AG04449 (cell line): ENCODE measurements around the gene FCRL6.
A peak's percentile ranks its signal among the peaks of the same experiment; 100 is the strongest.

Source experiments
- CTCF ChIA-PET: fragments of 350-600 bp; formaldehyde crosslinking; extraction: SDS; loops from one replicate; lab custom pipeline; 2021; ENCODE audit warnings: antibody characterized with exemption; lab: Yijun Ruan, JAX
- POLR2A ChIA-PET: fragments of 400-600, 350-600 bp; formaldehyde crosslinking; extraction: SDS; loops from one replicate; lab custom pipeline; 2020; ENCODE audit warnings: antibody characterized with exemption, inconsistent platforms; lab: Yijun Ruan, JAX
- DNase-seq: peaks from one replicate; pipeline ENCODE4 v3.0.0-alpha.2; 2010; ENCODE audit warnings: low read depth, low spot score
- H3K4me3 ChIP-seq: 2 replicates; pipeline ENCODE4 v1.5.1; 2011; ENCODE audit warnings: low read depth, mild to moderate bottlenecking, control low read depth, low read length
- CTCF ChIP-seq: IDR thresholded peaks from one replicate; pipeline ENCODE4 v1.5.1; 2011; ENCODE audit warnings: mild to moderate bottlenecking, moderate library complexity, low read length, control low read depth, inconsistent platforms; ENCODE audit not compliant: insufficient read depth; ENCODE audit errors: missing control alignments

The FCRL6 gene

GRCh38 chr1:159790237-159790917 is 11.8 kb upstream of the FCRL6 start:
- no peak overlapping the region for H3K4me3 ChIP-seq
- peak; percentile 31 for TF ChIP-seq CTCF
- POLR2A ChIA-PET = no interaction called here
- CTCF ChIA-PET = interaction anchor here (0.6 to 10.7 kb wide), 10 partner anchors 8 to 606 kb away, joined by 3 to 201 read pairs (median 6); partner anchors contain the start of genes DUSP23 and FCRL6
- no peak for DNase-seq

- no peak for TF ChIP-seq CTCF
- no peak overlapping the region for H3K4me3 ChIP-seq
- no peak for DNase-seq
- ChIA-PET CTCF (interaction anchor here (16.5 kb wide), 1 partner anchor 100 kb away, joined by 1007 read pairs; no protein-coding TSS in a partner anchor), POLR2A (no interaction called here)
Observed at GRCh38 chr1:159791031-159791430, 11.1 kb upstream of the FCRL6 start.

GRCh38 chr1:159791461-159791860 is 10.7 kb upstream of the FCRL6 start:
- no peak overlapping the region for H3K4me3 ChIP-seq
- POLR2A ChIA-PET = no interaction called here
- TF ChIP-seq CTCF = no peak
- DNase-seq = no peak
- CTCF ChIA-PET = interaction anchor here (1.0 to 16.5 kb wide), 2 partner anchors 29 to 100 kb away, joined by 3 to 1007 read pairs; no protein-coding TSS in a partner anchor

- H3K4me3 ChIP-seq = no peak overlapping the region
- CTCF ChIA-PET = interaction anchor here (0.9 to 19.7 kb wide), 5 partner anchors 7 to 96 kb away, joined by 3 to 1007 read pairs (median 143); partner anchors contain the start of gene SLAMF8
- POLR2A ChIA-PET = no interaction called here
- no peak for DNase-seq
- no peak for TF ChIP-seq CTCF
Observed at GRCh38 chr1:159795534-159795933, 6.6 kb upstream of the FCRL6 start.

GRCh38 chr1:159798893-159799292 is 3.3 kb upstream of the FCRL6 start:
- POLR2A ChIA-PET = interaction anchor here (0.5 to 0.9 kb wide), 3 partner anchors 70 to 92 kb away, joined by 3 read pairs; no protein-coding TSS in a partner anchor

More at GRCh38 chr1:159798893-159799292, 3.3 kb upstream of the FCRL6 start:
- no peak overlapping the region for H3K4me3 ChIP-seq
- no peak for DNase-seq
- TF ChIP-seq CTCF = peak; percentile 55
- CTCF ChIA-PET = interaction anchor here (0.6 to 19.7 kb wide), 43 partner anchors 9 to 666 kb away, joined by 3 to 1007 read pairs (median 8); partner anchors contain the start of genes CFAP45, DUSP23, SLAMF8 and SLAMF9
